GM19452 (cell line): ENCODE results near the gene RDX.
"Not testable (repeated sequence)": the region's sequence is repeated elsewhere in the genome, so short reads cannot be mapped to it uniquely, and the experiment has no call there.

ENCODE experiments used
- ATAC-seq: cut with Tn5 transposase; IDR thresholded peaks from one replicate; pipeline ENCODE4 v1.9.1; 2021; ENCODE audit not compliant: unreplicated experiment

RDX gene

DNA sequence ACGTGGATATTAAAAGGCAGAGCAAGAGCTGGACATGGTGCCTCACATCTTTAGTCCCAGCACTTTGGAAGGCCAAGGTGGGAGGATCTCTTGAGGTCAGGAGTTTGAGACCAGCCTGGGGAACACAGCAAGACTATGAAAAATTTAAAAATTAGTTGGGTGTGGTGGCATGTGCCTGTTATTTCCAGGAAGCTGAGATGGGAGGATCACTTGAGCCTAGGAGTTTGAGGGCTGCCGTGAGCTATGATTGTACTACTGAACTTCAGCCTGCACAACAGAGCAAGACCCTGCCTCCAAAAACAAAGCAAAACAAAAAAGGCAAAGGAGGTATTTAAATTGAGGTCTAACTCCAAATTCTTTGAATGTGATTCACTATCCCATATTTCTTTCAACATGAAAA, 23.5 kb downstream of the RDX start:
- no peak for ATAC-seq

DNA sequence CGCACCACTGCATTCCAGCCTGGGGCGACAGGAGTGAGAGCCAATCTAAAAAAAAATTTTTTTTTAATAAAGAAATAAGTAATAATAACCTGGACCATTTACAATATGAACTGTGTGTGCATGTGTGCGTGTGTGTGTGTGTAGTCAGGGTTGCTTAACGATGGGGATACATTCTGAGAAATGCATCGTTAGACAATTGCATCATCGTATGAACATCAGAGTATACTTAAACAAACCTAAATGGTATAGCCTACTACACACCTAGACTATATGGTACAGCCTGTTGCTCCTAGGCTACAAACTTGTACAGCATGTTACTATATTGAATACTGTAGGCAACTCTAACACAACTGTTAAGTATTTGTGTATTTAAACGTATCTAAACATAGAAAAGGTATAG, 26.4 kb downstream of the RDX start:
- no peak for ATAC-seq

DNA sequence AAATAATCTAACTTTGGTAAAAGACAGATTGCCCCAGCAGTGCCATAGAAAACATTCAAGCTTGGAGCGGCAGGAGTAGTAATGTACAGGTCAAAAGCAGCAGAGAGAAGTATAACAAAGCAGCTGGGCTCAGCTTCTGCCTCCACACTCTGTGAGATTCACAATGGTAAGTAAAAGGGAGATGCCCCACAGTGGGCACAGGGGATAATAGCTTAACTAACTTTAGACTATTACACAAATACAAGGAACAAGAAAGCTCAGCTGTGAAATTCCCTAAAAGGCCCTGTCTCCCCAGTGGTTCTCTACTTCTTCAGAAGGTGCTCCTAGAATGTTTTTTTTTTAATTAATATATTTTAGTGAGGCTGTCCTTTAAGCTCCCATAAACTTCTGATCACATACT, 28.0 kb downstream of the RDX start:
- ATAC-seq = no peak

DNA sequence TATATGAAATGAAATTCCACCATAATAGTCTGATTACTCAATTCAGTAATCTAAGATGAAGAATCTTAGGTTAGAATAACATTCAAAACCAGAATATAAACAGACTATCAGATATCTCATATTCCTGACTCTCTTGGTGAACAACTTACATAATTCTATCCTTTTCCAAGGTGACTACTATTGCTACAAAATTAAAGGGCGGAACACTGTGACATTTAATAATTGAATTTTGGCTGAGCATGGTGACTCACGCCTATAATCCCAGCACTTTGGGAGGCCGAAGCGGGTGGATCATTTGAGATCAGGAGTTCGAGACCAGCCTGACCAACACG, 34.4 kb downstream of the RDX start:
- no peak for ATAC-seq

DNA sequence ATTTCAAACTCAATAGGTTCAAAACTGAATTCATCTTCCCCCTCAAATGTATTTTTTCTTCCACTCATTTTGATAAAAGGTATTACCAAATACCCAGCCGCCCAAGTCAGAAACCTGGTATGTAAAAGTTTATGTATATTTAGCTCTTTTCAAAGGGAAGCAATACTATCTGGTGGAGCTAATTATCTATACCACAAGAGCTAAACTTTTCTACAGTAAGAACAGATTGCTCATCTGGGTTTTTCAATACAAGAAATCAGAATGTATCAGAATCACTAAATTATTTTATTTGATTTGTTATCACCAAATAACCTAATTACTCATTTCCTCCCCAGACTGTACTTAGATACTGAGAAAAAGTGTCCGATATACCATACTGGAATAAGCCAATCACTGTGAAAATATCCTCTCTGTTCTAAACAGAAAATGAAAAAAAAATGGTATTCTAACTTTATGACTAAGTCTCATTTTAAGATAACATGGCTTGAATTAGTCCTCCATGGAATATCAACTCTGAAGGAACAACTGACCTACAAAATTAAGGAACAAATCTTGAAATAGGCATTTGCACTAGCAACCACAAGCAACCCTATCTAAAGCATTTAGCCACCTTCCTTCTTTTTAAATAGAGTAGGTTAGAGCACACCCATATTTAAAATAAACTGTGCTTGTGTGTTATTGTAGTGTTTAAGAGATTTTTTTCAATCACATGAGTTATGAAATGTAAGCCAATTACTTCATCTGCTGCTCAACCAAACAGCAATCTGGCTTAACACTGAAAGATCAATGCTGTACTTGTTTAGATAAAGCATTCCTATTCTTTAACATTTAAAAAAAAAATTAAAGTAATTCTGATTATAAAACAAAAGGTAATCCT, 35.0 kb downstream of the RDX start:
- ATAC-seq = no peak

DNA sequence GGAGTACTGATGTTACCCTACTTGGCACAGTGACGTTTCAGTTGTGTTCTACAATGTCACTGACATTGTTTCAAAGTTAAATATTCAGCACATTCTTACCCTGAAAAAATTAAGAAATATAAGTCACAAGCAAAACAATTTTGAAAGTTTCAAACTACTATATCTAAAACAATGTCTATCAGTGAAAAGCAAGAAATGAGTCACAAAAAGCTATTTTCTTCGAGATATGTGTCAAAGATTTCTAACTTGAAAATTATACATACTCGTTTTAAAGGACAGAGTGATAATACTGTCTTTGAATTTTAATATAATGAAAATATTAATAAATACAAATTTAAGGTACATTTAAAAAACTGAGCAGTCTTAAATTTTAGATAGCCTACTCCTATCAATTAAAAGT, 42.9 kb downstream of the RDX start:
- no peak for ATAC-seq

DNA sequence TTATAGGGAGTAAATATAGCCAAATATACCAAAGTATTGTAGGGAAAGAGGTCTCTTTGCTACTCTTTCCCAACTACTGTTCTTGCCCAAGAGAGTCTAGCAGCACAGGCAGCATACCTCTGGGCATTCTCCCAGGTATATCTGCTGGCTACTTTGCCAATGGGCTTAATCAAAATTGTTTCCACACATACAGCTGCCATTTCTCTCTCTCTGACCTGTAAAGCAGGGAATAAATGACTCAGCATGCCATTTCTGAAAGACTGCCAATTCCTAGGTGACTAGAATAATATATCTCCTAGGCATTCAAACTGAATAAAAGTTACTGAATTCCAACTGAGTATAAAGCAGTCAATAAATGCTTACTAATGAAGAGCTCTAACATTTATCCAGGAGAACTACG, 44.6 kb downstream of the RDX start:
- no peak for ATAC-seq

DNA sequence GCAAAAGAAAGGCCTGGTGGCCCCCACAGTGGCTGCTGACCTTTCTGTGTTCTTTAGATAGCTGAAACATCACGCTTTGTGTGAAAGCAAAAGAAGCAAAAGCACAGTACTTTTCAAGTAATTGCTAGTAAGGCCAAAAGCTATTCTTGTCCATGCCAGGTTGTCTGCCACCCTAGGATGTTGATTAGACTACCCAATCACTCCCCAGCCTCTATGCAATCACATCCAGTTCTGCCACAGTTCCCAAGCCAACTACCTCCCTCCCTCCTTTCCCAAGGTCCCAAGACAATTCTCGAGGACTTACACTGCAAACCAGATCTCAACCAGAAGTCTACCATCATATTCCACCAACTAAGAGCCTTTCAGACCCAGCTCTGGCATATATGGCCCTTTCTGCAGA, 46.2 kb downstream of the RDX start:
- no peak for ATAC-seq

DNA sequence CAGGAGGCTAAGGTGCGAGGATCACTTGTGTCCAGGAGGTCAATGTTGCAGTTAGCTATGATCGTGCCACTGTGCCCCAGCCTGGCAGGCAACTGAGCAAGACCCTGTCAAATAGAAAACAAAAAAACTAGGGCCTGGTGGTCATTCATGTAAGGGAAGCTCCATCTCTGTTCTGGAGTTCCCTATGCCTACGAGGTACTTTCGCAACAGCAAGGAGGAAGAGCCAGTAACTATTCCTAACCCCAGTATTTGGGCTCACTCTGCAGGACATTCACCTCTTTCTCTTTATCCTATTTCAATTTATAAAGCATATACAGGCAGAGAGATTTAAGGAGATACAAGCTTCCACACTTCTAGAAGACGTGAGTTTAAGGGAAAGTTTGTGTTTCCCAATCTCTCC, 46.6 kb downstream of the RDX start:
- no peak for ATAC-seq

DNA sequence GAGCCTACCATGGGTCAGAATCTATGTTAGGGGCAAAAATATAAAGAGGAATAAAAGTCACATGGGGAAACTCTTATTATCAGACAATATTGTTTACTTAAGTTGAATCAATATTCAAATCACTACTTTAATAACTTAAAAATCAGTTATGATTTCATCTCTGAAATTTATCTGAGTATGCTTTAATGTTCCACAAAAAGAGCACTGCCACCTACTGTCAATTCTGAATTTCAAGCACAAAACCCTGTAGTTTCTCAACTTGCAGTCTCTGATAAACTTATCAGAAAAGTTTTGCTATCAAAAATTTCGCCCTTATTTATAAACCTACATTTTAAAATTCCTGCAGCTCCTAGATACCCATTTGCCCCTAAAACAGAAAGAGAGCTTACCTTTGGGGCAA, 47.3 kb downstream of the RDX start:
- no peak for ATAC-seq

DNA sequence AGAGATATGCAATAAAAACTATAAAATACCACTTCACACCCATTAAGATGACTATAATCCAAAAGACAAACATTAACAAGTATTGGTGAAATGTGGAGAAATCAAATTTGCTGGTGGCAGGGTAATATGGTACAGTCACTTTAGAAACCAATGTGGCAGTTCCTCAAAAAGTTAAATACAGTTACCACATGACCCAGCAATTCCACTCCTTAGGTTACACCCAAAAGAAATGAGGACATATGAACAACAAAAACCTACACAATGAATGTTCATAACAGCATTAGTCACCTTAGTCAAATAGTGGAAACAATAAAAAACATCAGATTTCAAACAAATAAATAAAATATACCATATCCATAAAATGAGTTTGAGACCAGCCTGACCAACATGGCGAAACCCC, 52.6 kb downstream of the RDX start:
- no peak for ATAC-seq

DNA sequence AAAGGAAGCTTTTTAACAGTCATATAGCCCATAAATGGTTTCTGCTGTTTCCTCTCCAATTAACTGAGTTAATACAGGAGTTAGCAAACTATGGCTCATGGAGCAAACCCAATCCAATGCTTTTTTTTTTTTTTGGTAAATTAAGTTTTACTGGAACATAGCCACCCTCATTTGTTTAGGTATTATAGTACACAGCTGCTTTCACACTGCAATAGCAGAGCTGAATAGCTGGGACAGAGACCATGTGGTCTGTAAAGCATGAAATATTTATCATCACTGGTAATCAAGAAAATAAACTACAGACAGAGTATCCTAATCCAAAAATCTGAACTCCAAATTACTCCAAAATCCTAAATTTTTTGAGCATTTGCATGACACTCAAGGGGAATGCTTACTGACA, 53.7 kb downstream of the RDX start:
- no peak for ATAC-seq

DNA sequence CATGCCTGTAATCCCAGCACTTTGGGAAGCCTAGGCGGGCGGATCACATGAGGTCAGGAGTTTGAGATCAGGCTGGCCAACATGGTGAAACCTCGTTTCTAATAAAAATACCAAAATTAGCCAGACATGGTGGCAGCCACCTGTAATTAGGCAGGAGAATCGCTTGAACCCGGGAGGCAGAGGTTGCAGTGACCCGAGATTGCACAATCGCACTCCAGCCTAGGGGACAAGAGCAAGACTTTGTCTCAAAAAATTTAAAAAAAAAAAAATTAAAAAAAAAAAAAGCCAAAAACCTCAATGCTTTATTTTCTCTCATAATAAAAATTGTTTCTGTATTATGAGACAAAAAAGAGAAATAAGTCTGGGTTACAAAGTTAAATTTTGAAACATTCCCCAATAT, 54.2 kb downstream of the RDX start:
- ATAC-seq = no peak

DNA sequence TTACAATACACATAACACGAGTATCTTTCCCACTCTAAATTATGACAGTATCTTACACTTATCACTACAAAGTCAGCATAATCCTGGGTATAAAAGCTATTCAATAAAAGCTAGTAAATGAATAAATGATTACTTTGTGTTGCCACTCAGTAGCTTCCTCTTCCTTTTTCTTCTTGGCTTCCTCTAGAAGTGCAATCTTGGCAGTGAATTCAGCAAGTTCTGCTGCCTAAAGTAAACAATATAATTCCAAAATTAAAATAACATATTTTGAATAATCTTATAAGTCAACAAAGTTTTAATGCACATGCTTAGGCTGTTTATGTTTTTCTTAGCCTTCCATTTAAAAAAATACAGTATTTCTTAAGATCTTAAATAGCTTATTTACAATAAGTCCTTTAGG, 60.4 kb downstream of the RDX start:
- no peak for ATAC-seq

DNA sequence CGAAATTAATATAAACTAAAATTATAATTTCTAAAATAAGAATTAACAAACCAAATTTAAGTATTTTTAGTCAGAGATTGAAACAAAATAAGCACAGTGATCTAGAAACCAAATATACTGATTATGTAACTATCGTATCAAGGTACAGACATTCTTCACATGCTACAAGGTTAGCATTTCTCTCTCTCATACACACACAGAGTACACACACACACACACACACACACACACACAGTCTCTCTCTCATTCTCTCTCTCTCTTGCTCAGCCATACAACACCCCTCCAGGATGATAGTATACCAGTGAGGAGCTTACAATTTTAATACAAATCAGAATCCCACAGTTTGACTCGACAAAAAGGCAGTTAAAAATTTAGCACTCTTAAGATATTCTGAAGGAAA, 66.0 kb downstream of the RDX start:
- no peak for ATAC-seq

DNA sequence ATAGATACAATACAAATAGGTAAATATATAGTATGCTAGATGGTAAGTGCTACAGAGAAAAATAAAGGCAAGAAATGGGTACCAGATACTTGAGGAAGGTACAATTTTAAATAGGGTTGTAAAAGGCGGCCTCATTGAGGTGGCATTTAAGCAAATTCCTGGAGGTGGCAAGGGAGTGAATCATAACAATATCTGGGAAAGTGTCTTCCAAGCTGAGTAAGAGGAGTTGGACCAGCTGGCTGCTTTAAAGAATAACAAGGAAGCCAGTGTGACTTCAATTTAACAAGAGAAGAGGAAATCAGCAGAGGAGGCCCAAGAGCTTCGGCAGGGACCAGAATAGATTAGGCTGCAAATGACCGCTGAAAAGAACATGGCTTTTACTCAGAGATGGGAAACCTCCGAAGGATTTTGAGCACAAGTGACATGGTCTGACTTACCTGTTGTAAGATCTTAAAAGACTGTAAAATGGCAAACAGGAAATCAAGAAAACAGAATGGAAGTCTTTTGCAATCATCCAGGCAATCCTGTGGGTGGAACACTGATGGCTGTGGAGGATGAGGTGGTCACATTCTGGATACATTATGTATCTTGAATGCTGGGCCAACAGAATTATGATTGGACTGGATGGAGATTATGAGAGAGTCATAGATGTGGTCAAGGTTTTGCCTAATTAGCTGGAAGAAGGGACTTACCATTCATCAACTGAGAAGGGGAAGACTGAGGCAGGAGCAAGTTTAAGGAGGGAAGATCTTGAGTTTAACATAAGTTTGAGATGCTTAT, 77.2 kb downstream of the RDX start:
- no peak for ATAC-seq

DNA sequence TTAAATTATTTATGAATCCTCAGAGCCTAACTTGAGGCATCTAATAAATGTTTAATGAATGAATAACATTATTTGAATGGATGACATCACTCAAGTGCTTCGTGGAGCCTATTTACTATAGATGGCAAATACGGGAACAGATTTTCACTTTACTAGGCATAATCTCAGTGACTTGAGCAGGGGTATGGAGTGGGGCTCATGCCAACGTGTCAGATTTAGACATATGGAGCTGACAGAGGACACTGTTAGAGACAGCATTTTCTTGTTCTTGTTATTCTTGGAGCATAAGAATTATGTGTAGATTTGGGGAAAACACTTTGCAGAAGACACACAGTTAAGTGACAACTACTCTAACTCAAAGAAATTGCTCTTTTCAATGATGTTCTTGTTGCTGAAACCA, 78.5 kb downstream of the RDX start:
- no peak for ATAC-seq

DNA sequence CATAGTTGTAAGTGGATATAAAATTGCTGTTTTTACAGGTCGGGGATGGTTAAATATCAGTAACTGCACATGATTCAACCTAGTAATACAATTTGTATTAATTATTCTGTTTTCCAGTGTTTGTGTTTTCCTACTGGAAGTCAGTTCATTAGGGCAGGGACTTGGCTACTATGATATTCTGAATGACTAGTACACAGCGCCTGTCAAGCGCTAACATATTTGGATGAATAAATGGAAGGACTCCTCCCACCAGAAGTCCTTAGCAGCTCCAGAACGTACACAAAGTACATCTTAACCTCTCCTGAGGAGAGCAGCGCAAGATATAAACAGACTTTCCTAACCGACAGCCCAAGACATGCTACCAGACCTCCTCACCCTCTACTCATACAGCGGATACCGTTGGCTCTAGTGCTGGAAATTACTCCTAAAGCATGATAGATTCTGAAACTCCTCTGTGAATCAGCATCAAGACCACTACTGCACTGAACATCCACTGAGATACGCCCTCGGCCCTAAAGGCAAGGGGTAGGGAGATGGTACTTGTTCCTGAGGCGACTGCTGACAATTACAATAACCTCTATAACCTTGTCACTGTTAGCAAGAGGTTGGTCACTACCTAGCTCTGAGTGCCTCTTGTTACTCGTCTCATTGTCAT, 79.1 kb downstream of the RDX start:
- ATAC-seq = no peak

DNA sequence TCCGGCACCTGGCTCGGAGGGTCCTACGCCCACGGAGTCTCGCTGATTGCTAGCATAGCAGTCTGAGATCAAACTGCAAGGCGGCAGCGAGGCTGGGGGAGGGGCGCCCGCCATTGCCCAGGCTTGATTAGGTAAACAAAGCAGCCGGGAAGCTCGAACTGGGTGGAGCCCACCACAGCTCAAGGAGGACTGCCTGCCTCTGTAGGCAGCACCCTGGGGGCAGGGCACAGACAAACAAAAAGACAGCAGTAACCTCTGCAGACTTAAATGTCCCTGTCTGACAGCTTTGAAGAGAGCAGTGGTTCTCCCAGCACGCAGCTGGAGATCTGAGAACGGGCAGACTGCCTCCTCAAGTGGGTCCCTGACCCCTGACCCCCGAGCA, 87.1 kb downstream of the RDX start:
- not testable (repeated sequence) for ATAC-seq

DNA sequence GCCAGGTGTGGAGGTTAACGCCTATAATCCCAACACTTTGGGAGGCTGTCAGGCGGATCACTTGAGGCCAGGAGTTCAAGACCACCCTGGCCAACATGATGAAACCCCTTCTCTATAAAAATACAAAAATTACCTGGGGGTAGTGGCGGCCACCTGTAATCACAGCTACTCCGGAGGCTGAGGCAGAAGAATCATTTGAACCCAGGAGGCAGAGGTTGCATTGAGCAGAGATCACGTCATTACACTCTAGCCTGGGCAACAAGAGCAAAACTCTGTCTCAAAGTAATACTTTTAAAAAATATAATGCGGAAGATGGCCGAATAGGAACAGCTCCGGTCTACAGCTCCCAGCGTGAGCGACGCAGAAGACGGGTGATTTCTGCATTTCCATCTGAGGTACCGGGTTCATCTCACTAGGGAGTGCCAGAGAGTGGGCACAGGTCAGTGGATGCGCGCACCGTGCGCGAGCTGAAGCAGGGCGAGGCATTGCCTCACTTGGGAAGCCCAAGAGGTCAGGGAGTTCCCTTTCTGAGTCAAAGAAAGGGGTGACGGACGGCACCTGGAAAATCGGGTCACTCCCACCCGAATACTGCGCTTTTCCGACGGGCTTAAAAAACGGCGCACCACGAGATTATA, 87.6 kb downstream of the RDX start:
- ATAC-seq = not testable (repeated sequence)

DNA sequence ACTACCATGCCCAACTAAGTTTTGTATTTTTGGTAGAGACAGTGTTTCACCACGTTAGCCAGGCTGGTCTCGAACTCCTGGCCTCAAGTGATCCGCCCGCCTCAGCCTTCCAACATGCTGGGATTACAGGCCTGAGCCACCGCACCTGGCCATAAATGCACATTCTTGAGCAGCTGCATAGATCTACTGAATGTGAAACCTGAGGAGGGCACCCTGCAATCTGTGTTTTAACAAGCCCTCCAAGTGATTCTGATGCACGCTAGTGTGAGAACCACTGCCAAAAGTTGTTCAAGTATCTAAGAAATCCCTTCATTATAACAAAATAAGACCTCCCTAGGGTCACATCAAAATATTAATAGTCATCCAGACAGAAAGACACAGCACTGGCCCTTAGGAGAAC, 89.3 kb downstream of the RDX start:
- ATAC-seq = no peak

DNA sequence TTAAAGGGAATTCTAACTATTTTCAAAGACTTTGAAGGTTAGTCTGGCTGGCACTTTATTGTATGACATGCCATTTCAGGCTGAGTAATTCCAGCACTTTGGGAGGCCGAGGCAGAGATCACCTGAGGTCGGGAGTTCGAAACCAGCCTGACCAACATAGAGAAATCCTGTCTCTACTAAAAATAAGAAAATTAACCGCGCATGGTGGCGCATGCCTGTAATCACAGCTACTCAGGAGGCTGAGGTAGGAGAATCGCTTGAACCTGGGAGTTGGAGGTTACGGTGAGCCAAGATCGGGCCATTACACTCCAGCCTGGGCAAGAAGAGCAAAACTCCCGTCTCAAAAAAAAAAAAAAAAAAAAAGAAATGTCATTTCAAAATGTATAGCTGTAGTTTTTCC, 95.6 kb downstream of the RDX start:
- no peak for ATAC-seq
